Keratinocyte (primary cell): Measurements from ENCODE around the gene RAB11FIP4. TPM values are rescaled to one million over a fixed set of nuclear protein-coding genes. Genes with fewer than 3 reads are reported as not detected.
"Not testable (repeated sequence)": the region's sequence is repeated elsewhere in the genome, so short reads cannot be mapped to it uniquely, and the experiment has no call there.

ENCODE experiments used
- DNase-seq: peaks from one replicate; pipeline ENCODE4 v3.0.0-alpha.2; 2011; ENCODE audit warnings: low read depth, missing footprints, low spot score
- FAIRE-seq: peaks from 2 replicates; lab custom pipeline; 2011; peaks lifted over from hg19 to GRCh38; lab: Jason Lieb, UNC
- H2AFZ ChIP-seq: 2 replicates; pipeline ENCODE4 v1.6.0; 2012; ENCODE audit warnings: low read length, control low read depth, inconsistent platforms; ENCODE audit not compliant: control insufficient read depth
- H3K27ac ChIP-seq: 2 replicates; pipeline ENCODE4 v1.5.1; 2011; ENCODE audit warnings: low read length; ENCODE audit not compliant: control insufficient read depth, insufficient read depth
- H3K27me3 ChIP-seq: 3 replicates; pipeline ENCODE4 v1.6.0; 2011; ENCODE audit warnings: low read length; ENCODE audit not compliant: control insufficient read depth, insufficient read depth; ENCODE audit errors: extremely low read depth
- H3K36me3 ChIP-seq, 2 experiments: 2 replicates in 1 of 2; 3 replicates in 1 of 2; pipeline ENCODE4 v1.5.1; 2011; ENCODE audit warnings: low read length in 2 of 2, mild to moderate bottlenecking in 1 of 2; ENCODE audit not compliant: control insufficient read depth in 2 of 2, insufficient read depth in 2 of 2; ENCODE audit errors: extremely low read depth in 1 of 2
- H3K4me1 ChIP-seq: 3 replicates; pipeline ENCODE4 v1.5.1; 2011; ENCODE audit warnings: low read length; ENCODE audit not compliant: control insufficient read depth, insufficient read depth; ENCODE audit errors: extremely low read depth
- H3K4me2 ChIP-seq: 3 replicates; pipeline ENCODE4 v1.6.0; 2011; ENCODE audit warnings: low read depth, low read length; ENCODE audit not compliant: control insufficient read depth, insufficient read depth; ENCODE audit errors: extremely low read depth
- H3K4me3 ChIP-seq, 3 experiments: fragments of 200-600 bp in 1 of 3; sonication (generic) in 1 of 3; 2 replicates in 2 of 3; 3 replicates in 1 of 3; pipeline ENCODE4 v1.5.1; 2011 to 2016; ENCODE audit warnings: low read length in 3 of 3, mild to moderate bottlenecking in 3 of 3, control low read depth in 2 of 3, inconsistent platforms in 1 of 3, low read depth in 1 of 3, mixed read lengths in 1 of 3, mixed run types in 1 of 3, moderate library complexity in 1 of 3; ENCODE audit not compliant: control insufficient read depth in 2 of 3, insufficient read depth in 2 of 3; ENCODE audit errors: extremely low read depth in 1 of 3
- H3K79me2 ChIP-seq: 2 replicates; pipeline ENCODE4 v1.6.0; 2012; ENCODE audit warnings: low read length; ENCODE audit not compliant: control insufficient read depth, insufficient read depth
- H3K9ac ChIP-seq: 3 replicates; pipeline ENCODE4 v1.6.0; 2011; ENCODE audit warnings: low read length; ENCODE audit not compliant: control insufficient read depth, insufficient read depth; ENCODE audit errors: extremely low read depth
- H3K9me1 ChIP-seq: 3 replicates; pipeline ENCODE4 v1.6.0; 2011; ENCODE audit warnings: low read length; ENCODE audit not compliant: control insufficient read depth, insufficient read depth; ENCODE audit errors: extremely low read depth
- H3K9me3 ChIP-seq: 2 replicates; pipeline ENCODE4 v1.5.1; 2012; ENCODE audit warnings: low read depth, low read length; ENCODE audit not compliant: control insufficient read depth
- H4K20me1 ChIP-seq: 3 replicates; pipeline ENCODE4 v1.6.0; 2011; ENCODE audit warnings: low read length; ENCODE audit not compliant: control insufficient read depth, insufficient read depth; ENCODE audit errors: extremely low read depth
- EZH2 ChIP-seq: IDR thresholded peaks from one replicate; pipeline ENCODE4 v1.6.1; 2012; ENCODE audit warnings: inconsistent platforms, mild to moderate bottlenecking, low read length, moderate library complexity
- dilution Hi-C: fragments of 300-500 bp; cut with MboI; formaldehyde crosslinking; loops from one replicate; pipeline ENCODE4 v1.7.0; 2020; ENCODE audit warnings: low sequenced_read_pairs; ENCODE audit not compliant: extremely low pct_ligation_motif_present
- polyA plus RNA-seq, 5 experiments: library from polyadenylated mRNA; depleted of rRNA in 3 of 5; stranded (reverse) in 3 of 5; stranded (forward) in 1 of 5; unstranded in 1 of 5; fragments of >200 nt; gene quantifications; 1 replicate in 1 of 5; 2 replicates in 3 of 5; 3 replicates in 1 of 5; pipeline versions ENCODE4 v1.2.1 to v1.2.3, GENCODE V29; 2011 to 2012; ENCODE audit warnings: missing spikeins in 2 of 5, low read depth in 1 of 5, low replicate concordance in 1 of 5
- TF ChIP-seq, protein P1 (sequence below), 3 experiments: IDR thresholded peaks in 1 of 3; conservative IDR thresholded peaks in 1 of 3; optimal IDR thresholded peaks in 1 of 3; 2 replicates in 2 of 3; 3 replicates in 1 of 3; pipeline versions ENCODE3 to v1.5.1; 2011; ENCODE audit warnings: low read length in 3 of 3, mild to moderate bottlenecking in 3 of 3, moderate library complexity in 2 of 3, control low read depth in 1 of 3, inconsistent platforms in 1 of 3; ENCODE audit not compliant: insufficient read depth in 2 of 3; ENCODE audit errors: extremely low read depth in 1 of 3

Gene RAB11FIP4
- polyA plus RNA-seq, 1 donor (not counting 4 experiments of a cell fraction or from before 2014, with no cell fraction given) = 9.1 TPM

DNA sequence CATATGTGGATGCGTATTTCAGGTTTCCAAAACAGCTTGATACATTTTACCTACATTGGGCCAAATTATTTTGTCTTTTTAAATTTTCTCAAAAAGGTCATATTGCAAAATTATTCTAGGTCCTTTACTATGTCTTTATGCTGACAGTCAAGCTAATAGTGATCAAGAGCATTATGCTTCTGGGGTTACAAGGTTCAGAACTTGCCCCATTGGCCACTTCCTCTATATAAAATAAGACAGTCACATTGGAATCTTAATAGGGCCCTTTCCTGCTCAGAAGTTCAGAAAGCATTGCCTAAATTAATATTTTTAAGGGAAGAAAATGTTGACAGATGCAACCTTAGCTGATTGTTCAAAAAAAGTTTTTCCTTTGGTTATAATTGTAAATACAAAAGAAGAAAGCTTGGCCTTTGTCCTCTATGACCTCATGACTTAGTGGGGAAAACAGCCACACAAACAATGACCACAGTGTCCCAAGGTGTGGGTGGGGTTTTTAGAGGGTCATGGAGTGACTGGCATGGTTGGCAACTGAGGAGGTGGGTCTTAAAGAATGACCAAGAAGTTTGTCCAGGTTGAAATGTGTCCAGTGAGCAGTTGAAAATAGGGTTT, 11.8 kb upstream of the RAB11FIP4 start:
- no peaks in the 10 kb centered on the region for H3K4me1 ChIP-seq
- DNase-seq (no peak), FAIRE-seq (no peak)
- H3K27me3 ChIP-seq = no peaks in the 10 kb centered on the region
- H3K9me1 ChIP-seq = no peaks in the 10 kb centered on the region
- H3K36me3 ChIP-seq = peaks cover 4 to 8% of the 10 kb centered on the region in 2 experiments
- H3K4me2 ChIP-seq = no peak overlapping the region
- H3K79me2 ChIP-seq = no peaks in the 10 kb centered on the region
- no peak overlapping the region for H2AFZ ChIP-seq
- no peak overlapping the region for H3K9ac ChIP-seq
- no peak overlapping the region for H3K27ac ChIP-seq
- no peaks in the 10 kb centered on the region for H4K20me1 ChIP-seq
- dilution Hi-C loops = no loop called here
- no peak overlapping the region for H3K4me3 ChIP-seq
- no peaks in the 10 kb centered on the region for H3K9me3 ChIP-seq
- no peak for TF ChIP-seq EZH2
- TF ChIP-seq, protein P1, sequence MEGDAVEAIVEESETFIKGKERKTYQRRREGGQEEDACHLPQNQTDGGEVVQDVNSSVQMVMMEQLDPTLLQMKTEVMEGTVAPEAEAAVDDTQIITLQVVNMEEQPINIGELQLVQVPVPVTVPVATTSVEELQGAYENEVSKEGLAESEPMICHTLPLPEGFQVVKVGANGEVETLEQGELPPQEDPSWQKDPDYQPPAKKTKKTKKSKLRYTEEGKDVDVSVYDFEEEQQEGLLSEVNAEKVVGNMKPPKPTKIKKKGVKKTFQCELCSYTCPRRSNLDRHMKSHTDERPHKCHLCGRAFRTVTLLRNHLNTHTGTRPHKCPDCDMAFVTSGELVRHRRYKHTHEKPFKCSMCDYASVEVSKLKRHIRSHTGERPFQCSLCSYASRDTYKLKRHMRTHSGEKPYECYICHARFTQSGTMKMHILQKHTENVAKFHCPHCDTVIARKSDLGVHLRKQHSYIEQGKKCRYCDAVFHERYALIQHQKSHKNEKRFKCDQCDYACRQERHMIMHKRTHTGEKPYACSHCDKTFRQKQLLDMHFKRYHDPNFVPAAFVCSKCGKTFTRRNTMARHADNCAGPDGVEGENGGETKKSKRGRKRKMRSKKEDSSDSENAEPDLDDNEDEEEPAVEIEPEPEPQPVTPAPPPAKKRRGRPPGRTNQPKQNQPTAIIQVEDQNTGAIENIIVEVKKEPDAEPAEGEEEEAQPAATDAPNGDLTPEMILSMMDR (optimal IDR thresholded peaks at IDR 0.05 in 1 of 3, IDR thresholded peaks at IDR 0.05 in 1 of 3, conservative IDR thresholded peaks at IDR 0.05 in 1 of 3; ENCODE audit: extremely low read depth in 1 of 3, insufficient read depth in 2 of 3, low read length in 3 of 3) = no peak

DNA sequence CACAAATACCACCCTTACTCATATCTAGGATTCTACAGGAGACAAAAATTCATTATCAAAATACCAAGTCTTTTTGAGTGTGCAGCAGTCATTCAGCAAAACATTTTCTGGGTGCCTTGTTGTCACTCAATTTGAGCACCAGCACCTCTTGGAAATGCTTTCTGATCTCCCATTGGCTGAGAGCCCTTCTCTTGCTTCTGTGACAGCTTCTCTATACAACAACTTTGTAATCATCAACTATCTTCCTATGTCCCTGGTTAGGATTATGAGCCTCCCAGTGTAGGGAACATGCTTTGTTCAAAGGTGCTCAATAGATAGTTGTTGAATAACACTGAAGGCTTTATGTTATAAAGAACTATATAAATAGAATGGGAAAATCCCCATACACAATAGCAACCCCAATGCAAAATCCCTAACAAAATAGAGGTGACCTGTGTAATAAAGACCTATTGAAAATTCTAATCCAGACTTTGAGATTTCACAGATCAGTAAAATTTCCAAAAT, 10.3 kb upstream of the RAB11FIP4 start:
- dilution Hi-C loops = no loop called here
- peaks cover 4 to 8% of the 10 kb centered on the region in 2 experiments for H3K36me3 ChIP-seq
- no peak overlapping the region for H3K4me2 ChIP-seq
- no peaks in the 10 kb centered on the region for H3K79me2 ChIP-seq
- H4K20me1 ChIP-seq = no peaks in the 10 kb centered on the region
- TF ChIP-seq, protein P1 (optimal IDR thresholded peaks at IDR 0.05 in 1 of 3, IDR thresholded peaks at IDR 0.05 in 1 of 3, conservative IDR thresholded peaks at IDR 0.05 in 1 of 3; ENCODE audit: extremely low read depth in 1 of 3, insufficient read depth in 2 of 3, low read length in 3 of 3) = no peak
- TF ChIP-seq EZH2 = no peak
- no peak overlapping the region for H3K9ac ChIP-seq
- no peak overlapping the region for H3K4me3 ChIP-seq
- H3K4me1 ChIP-seq = no peaks in the 10 kb centered on the region
- H3K9me1 ChIP-seq = no peaks in the 10 kb centered on the region
- no peak overlapping the region for H3K27ac ChIP-seq
- H2AFZ ChIP-seq = no peak overlapping the region
- H3K27me3 ChIP-seq = no peaks in the 10 kb centered on the region
- H3K9me3 ChIP-seq = no peaks in the 10 kb centered on the region
- DNase-seq = no peak
- FAIRE-seq = no peak

GRCh38 chr17:31382668-31383275, 8.7 kb upstream of the RAB11FIP4 start:
- FAIRE-seq = not testable (repeated sequence)

More at GRCh38 chr17:31382668-31383275, 8.7 kb upstream of the RAB11FIP4 start:
- H4K20me1 ChIP-seq, H3K79me2 ChIP-seq, DNase-seq, H3K9me1 ChIP-seq, dilution Hi-C loops, H3K9ac ChIP-seq, H3K27me3 ChIP-seq, H3K4me3 ChIP-seq, H3K4me1 ChIP-seq, H3K4me2 ChIP-seq, H3K27ac ChIP-seq, H3K36me3 ChIP-seq, H2AFZ ChIP-seq, H3K9me3 ChIP-seq: not testable (repeated sequence)
